ENCODE measurements around the gene CTXN2.

- TF ChIP-seq CTCF (IDR thresholded peaks at IDR 0.05) = no peak
- no peak for TF ChIP-seq EZH2 (IDR thresholded peaks at IDR 0.05; ENCODE audit: borderline replicate concordance, insufficient read depth, low read depth, low read length, poor library complexity, severe bottlenecking)
Measured at GRCh38 chr15:48242535-48242934, 51.1 kb downstream of the CTXN2 start.
